ENCODE data around the gene EIF3I. TPM values are rescaled to one million over a fixed set of nuclear protein-coding genes. Genes with fewer than 3 reads are reported as not detected.

Gene EIF3I
- total RNA-seq, 4 donors from 2014 or later: 43.8 to 122 (median 114) TPM

DNA sequence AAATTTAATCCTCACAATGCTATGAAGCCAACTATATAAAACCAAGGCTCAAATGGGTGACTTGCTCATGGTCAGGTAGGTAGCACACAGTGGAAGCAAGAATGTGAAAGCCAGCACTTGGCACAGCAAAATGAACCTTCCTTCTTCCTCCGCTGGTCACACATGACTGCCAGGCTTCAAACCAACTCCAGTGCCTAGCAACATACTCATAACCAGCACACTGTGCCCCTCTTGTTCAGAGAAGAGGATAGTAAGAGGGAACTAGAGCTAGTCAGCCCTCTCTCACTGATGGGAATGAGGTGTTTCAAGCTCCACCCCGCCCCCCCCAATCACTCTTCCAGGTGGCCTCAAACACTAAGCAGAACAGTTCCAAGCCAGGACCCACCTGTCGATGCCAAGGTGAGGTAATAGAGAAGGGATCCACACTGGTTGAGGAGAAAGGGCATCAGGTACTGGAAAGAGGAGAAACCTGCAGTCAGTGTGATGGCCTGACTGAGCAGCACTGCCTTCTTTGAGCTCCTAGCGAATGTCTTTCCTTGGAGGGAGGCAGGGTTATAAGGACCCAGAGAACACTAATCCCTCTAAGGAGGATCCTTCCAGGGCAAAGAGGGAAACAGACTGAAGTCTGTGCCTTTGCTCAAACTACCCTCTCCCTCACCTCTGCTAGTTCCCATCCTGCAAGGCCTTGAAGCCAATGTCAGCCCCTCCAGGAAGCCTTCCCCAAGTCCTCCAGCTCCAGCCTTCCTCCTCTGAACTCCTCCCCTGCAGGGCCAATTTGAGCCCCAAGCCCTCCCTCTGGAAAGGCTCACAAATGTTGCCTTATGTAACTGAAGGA lies 1.2 kb upstream of the EIF3I start:
- no peak for DNase-seq
- Histone ChIP-seq H3K27me3 (no peaks in the 10 kb centered on the region), H3K27ac (peak overlapping the region; percentile 87 to 93 (median 91)), H3K9me3 (no peaks in the 10 kb centered on the region), H3K36me3 (peaks cover 0 to 6% (median 0%) of the 10 kb centered on the region in 4 donors), H3K4me1 (peaks cover 27 to 41% (median 35%) of the 10 kb centered on the region in 4 donors), H3K4me3 (peak overlapping the region in 3 of 4 donors; percentile 79 to 95 (median 84))
- intact Hi-C loops (cut with DNase I; ENCODE audit: low total_unique reads) (no loop called here), in situ Hi-C loops (cut with MboI; ENCODE audit: low pct_ligation_motif_present in 1 of 4, low pct_unique_long_range_greater_than_20kb in 1 of 4, low sequenced_read_pairs in 3 of 4) (loop anchor here in 1 of 4 donors (25.0 kb wide), 1 partner anchor 166 kb away; the partner anchor contains the start of gene BSDC1)
- TF ChIP-seq EP300 (IDR thresholded peaks at IDR 0.05; ENCODE audit: low read depth) (no peak), POLR2AphosphoS5 (IDR thresholded peaks at IDR 0.05) (no peak), POLR2A (IDR thresholded peaks at IDR 0.05) (no peak)
- TF ChIP-seq, protein P1, sequence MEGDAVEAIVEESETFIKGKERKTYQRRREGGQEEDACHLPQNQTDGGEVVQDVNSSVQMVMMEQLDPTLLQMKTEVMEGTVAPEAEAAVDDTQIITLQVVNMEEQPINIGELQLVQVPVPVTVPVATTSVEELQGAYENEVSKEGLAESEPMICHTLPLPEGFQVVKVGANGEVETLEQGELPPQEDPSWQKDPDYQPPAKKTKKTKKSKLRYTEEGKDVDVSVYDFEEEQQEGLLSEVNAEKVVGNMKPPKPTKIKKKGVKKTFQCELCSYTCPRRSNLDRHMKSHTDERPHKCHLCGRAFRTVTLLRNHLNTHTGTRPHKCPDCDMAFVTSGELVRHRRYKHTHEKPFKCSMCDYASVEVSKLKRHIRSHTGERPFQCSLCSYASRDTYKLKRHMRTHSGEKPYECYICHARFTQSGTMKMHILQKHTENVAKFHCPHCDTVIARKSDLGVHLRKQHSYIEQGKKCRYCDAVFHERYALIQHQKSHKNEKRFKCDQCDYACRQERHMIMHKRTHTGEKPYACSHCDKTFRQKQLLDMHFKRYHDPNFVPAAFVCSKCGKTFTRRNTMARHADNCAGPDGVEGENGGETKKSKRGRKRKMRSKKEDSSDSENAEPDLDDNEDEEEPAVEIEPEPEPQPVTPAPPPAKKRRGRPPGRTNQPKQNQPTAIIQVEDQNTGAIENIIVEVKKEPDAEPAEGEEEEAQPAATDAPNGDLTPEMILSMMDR (IDR thresholded peaks at IDR 0.05): no peak
- 89 to 100% methylated on average over 2 to 4 of the region's 4 CpGs for WGBS, 2 donors (ENCODE audit: low coverage in 1 of 2)

DNA sequence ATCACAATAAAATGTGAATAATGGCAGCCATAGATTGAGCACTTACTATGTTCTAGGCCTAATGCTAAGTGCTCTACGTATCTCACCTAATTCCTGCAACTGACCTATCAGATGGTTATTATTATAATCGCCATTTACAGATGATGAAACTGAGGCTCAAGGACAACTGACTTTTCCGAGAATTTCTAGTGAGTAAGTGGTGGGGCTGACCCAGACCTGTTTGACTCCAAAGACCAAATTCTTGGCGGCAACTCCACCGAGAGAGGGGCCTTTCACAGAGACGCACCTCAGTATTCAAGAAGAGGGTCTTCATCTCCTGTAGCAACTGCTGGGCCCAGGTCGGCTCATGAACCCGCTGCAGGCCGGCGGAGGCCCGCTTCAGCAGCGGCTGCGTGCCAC lies 627 bp upstream of the EIF3I start:
- Histone ChIP-seq H3K36me3 (peaks cover 0 to 12% (median 2%) of the 10 kb centered on the region in 4 donors), H3K4me3 (peak overlapping the region; percentile 79 to 98 (median 90)), H3K27ac (peak overlapping the region; percentile 87 to 93 (median 91)), H3K27me3 (no peaks in the 10 kb centered on the region), H3K4me1 (peaks cover 23 to 35% (median 29%) of the 10 kb centered on the region in 4 donors), H3K9me3 (no peaks in the 10 kb centered on the region)
- no peak for DNase-seq
- WGBS, 2 donors (ENCODE audit: low coverage in 1 of 2): 7 to 20% methylated on average over 2 to 11 of the region's 13 CpGs
- TF ChIP-seq POLR2A (IDR thresholded peaks at IDR 0.05): no peak
- TF ChIP-seq, protein P1 (IDR thresholded peaks at IDR 0.05): no peak
- TF ChIP-seq EP300 (IDR thresholded peaks at IDR 0.05; ENCODE audit: low read depth): no peak
- no peak for TF ChIP-seq POLR2AphosphoS5 (IDR thresholded peaks at IDR 0.05)
- in situ Hi-C loops (cut with MboI; ENCODE audit: low pct_ligation_motif_present in 1 of 4, low pct_unique_long_range_greater_than_20kb in 1 of 4, low sequenced_read_pairs in 3 of 4): loop anchor here in 1 of 4 donors (25.0 kb wide), 1 partner anchor 166 kb away; the partner anchor contains the start of gene BSDC1
- intact Hi-C loops (cut with DNase I; ENCODE audit: low total_unique reads): no loop called here

DNA sequence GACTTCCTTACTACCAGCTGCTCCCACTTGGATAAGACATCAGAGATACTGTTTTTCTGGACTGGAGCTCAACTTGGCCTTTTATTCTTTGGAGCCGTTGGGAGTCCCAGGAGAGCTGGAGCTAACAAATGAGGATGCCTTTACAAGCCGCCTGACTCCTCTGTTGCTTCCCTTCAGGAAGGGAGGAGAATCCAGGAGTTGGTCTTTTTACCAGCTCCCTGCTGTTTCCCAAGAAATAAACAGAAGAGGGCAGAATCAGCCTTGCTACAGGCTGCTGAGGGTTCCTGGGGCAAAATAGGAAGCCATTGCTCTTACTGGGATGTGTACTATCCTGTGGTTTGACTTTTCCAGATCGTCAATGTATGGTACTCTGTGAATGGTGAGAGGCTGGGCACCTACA lies 1.5 kb downstream of the EIF3I start:
- H3K4me1 ChIP-seq: peaks cover 20 to 29% (median 24%) of the 10 kb centered on the region in 4 donors
- TF ChIP-seq, protein P1 (IDR thresholded peaks at IDR 0.05): no peak
- TF ChIP-seq POLR2A (IDR thresholded peaks at IDR 0.05) (no peak), EP300 (IDR thresholded peaks at IDR 0.05; ENCODE audit: low read depth) (no peak), POLR2AphosphoS5 (IDR thresholded peaks at IDR 0.05) (no peak)
- in situ Hi-C loops (cut with MboI; ENCODE audit: low pct_ligation_motif_present in 1 of 4, low pct_unique_long_range_greater_than_20kb in 1 of 4, low sequenced_read_pairs in 3 of 4): loop anchor here in 1 of 4 donors (25.0 kb wide), 1 partner anchor 164 kb away; the partner anchor contains the start of gene BSDC1
- H3K36me3 ChIP-seq: peaks cover 0 to 23% (median 9%) of the 10 kb centered on the region in 4 donors
- H3K4me3 ChIP-seq: no peak overlapping the region
- intact Hi-C loops (cut with DNase I; ENCODE audit: low total_unique reads): no loop called here
- no peak for DNase-seq
- 78% methylated on average over 3 of the region's 3 CpGs; no CpG with 5 or more reads in 1 of the 2 donors for WGBS, 2 donors (ENCODE audit: low coverage in 1 of 2)
- peak overlapping the region in 3 of 4 donors; percentile 91 to 93 (median 91) for H3K27ac ChIP-seq
- H3K9me3 ChIP-seq: no peaks in the 10 kb centered on the region
- no peaks in the 10 kb centered on the region for H3K27me3 ChIP-seq

DNA sequence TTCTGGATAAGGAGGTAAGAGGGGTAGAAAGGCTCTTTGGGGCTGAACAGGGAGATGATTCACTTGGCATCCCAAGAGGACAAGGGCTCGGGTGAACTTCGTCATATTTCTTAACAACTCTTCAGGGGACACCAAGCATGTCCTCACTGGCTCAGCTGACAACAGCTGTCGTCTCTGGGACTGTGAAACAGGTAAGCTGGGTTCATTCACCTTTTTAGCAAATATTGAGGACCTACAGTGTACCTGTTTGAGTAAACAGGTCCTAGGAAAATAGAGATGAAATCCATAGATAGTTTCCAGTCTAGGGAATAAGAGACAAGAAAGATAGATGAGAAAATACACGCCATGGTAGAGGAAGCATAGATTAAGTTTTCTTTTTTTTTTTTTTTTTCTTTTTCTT lies 2.1 kb downstream of the EIF3I start:
- no peaks in the 10 kb centered on the region for H3K27me3 ChIP-seq
- no peak overlapping the region for H3K27ac ChIP-seq
- no peak for DNase-seq
- intact Hi-C loops (cut with DNase I; ENCODE audit: low total_unique reads): no loop called here
- peaks cover 20 to 29% (median 24%) of the 10 kb centered on the region in 4 donors for H3K4me1 ChIP-seq
- H3K9me3 ChIP-seq: no peaks in the 10 kb centered on the region
- TF ChIP-seq, protein P1 (IDR thresholded peaks at IDR 0.05): no peak
- TF ChIP-seq EP300 (IDR thresholded peaks at IDR 0.05; ENCODE audit: low read depth) (no peak), POLR2A (IDR thresholded peaks at IDR 0.05) (no peak), POLR2AphosphoS5 (IDR thresholded peaks at IDR 0.05) (no peak)
- peaks cover 0 to 29% (median 12%) of the 10 kb centered on the region in 4 donors for H3K36me3 ChIP-seq
- H3K4me3 ChIP-seq: no peak overlapping the region
- 93 to 96% methylated on average over 3 to 4 of the region's 4 CpGs for WGBS, 2 donors (ENCODE audit: low coverage in 1 of 2)
- in situ Hi-C loops (cut with MboI; ENCODE audit: low pct_ligation_motif_present in 1 of 4, low pct_unique_long_range_greater_than_20kb in 1 of 4, low sequenced_read_pairs in 3 of 4): loop anchor here in 1 of 4 donors (25.0 kb wide), 1 partner anchor 163 kb away; the partner anchor contains the start of gene BSDC1
